AG09309 (cell line): ENCODE results near the gene RBMS2.
A peak's percentile ranks its signal among the peaks of the same experiment; 100 is the strongest.
"Not testable (repeated sequence)": the region's sequence is repeated elsewhere in the genome, so short reads cannot be mapped to it uniquely, and the experiment has no call there.

Source experiments
- DNase-seq: peaks from one replicate; pipeline ENCODE4 v3.0.0-alpha.2; 2010; ENCODE audit warnings: low read depth
- H3K4me3 ChIP-seq: 2 replicates; pipeline ENCODE4 v1.5.1; 2011; ENCODE audit warnings: mild to moderate bottlenecking, low read depth, low read length, moderate library complexity; ENCODE audit not compliant: control insufficient read depth
- CTCF ChIP-seq: IDR thresholded peaks from 2 replicates; pipeline ENCODE4 v1.5.1; 2011; ENCODE audit warnings: mild to moderate bottlenecking, low read depth, low read length, inconsistent platforms; ENCODE audit not compliant: insufficient read depth, control insufficient read depth; ENCODE audit errors: missing control alignments

RBMS2 gene

DNA sequence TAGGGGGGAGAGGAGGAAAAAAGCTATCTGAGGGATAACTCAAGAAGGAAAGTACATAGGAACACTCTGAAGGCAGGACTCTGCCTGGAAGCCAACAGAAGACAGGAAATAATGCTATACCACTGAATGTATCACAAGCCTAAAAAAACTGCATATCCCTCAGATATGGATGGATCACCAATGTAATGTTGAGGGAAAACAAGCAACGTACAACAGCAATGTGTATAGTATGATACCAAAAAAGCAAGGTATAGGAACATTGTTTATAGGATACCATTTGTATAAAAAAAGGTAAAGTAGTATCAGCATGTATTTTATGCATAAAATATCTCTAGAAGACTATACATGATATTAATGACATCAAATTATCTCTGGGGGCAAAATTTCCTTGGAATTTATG is 37.1 kb upstream of the RBMS2 start:
- H3K4me3 ChIP-seq, result no peak overlapping the region
- DNase-seq, result no peak
- TF ChIP-seq CTCF, result no peak

DNA sequence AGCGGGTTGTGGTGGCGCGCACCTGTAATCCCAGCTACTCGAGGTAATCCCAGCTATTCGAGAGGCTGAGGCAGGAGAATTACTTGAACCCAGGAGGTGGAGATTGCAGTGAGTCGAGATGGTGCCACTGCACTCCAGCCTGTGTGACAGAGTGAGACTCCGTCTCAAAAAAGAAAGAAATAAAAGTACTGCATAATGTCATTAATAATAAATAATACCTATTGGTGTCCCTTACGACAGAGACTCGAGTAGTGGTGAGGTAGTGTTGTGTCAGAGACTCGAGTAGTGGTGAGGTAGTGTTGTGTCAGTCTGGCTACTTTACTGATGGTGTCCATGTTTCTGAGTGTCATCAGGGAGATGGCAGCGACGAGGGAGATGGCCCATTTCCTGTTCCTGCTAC is 34.9 kb upstream of the RBMS2 start:
- DNase-seq, result no peak
- no peak for TF ChIP-seq CTCF
- no peak overlapping the region for H3K4me3 ChIP-seq

- H3K4me3 ChIP-seq, result peak overlapping the region; percentile 46
- no peak for TF ChIP-seq CTCF
- no peak for DNase-seq
Measured at GRCh38 chr12:56487448-56488040, 34.1 kb upstream of the RBMS2 start.

- peak within 1 kb of the TSS; percentile 46 for H3K4me3 ChIP-seq
- no peak for TF ChIP-seq CTCF
- peak; percentile 17 for DNase-seq
Measured at GRCh38 chr12:56488041-56488955, 33.3 kb upstream of the RBMS2 start, which contains the start of gene GLS2. Gene GLS2 (minus strand): TSS chr12:56488161. CDS start chr12:56488118, 43 bp downstream.

GRCh38 chr12:56490360-56490759 is 31.3 kb upstream of the RBMS2 start:
- H3K4me3 ChIP-seq, result no peak overlapping the region
- no peak for TF ChIP-seq CTCF
- DNase-seq, result no peak

DNA sequence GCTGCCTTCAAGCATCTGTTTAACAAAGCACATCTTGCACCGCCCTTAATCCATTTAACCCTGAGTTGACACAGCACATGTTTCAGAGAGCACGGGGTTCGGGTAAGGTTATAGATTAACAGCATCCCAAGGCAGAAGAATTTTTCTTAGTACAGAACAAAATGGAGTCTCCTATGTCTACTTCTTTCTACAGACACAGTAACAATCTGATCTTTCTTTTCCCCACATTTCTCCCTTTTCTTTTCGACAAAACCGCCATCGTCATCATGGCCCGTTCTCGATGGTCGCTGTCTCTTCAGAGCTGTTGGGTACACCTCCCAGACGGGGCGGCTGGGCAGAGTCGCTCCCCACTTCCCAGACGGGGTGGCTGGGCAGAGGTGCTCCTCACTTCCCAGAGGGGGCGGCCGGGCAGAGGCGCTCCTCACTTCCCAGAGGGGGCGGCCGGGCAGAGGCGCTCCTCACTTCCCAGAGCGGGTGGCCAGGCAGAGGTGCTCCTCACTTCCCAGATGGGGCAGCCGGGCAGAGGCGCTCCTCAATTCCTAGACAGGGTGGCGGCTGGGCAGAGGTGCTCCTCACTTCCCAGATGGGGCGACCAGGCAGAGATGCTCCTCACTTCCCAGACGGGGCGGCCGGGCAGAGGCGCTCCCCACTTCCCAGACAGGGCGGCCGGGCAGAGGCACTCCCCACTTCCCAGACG is 28.1 kb upstream of the RBMS2 start:
- not testable (repeated sequence) for H3K4me3 ChIP-seq, DNase-seq

- not testable (repeated sequence) for DNase-seq, H3K4me3 ChIP-seq
Measured at GRCh38 chr12:56494106-56494415, 27.6 kb upstream of the RBMS2 start.

DNA sequence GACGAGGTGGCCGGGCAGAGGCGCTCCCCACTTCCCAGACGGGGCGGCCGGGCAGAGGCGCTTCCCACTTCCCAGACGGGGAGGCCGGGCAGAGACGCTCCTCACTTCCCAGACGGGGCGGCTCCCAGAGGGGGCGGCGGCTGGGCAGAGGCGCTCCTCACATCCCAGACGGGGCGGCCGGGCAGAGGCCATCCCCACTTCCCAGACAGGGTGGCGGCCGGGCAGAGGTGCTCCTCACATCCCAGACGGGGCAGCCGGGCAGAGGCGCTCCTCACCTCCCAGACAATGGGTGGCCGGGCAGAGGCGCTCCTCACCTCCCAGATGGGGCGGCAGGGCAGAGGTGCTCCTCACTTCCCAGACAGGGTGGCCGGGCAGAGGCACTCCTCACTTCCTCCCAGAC is 27.1 kb upstream of the RBMS2 start:
- not testable (repeated sequence) for H3K4me3 ChIP-seq, DNase-seq
